HFF-Myc (cell line): ENCODE results near the gene NLE1.
"Not testable (repeated sequence)": the region's sequence is repeated elsewhere in the genome, so short reads cannot be mapped to it uniquely, and the experiment has no call there.

Experiments
- DNase-seq: peaks from one replicate; pipeline ENCODE4 v3.0.0-alpha.2; 2011; ENCODE audit warnings: low read depth; ENCODE audit errors: extremely low read depth
- H3K4me3 ChIP-seq: replicated peaks from 2 replicates; pipeline ENCODE4 v1.5.1; 2011; ENCODE audit warnings: low read depth, mild to moderate bottlenecking, control low read depth, low read length
- CTCF ChIP-seq: IDR thresholded peaks from 2 replicates; pipeline ENCODE4 v1.5.1; 2012; ENCODE audit warnings: mild to moderate bottlenecking, low read depth, low read length, control low read depth; ENCODE audit errors: missing control alignments

NLE1 gene

GRCh38 chr17:35184274-35184673 is 42.2 kb upstream of the NLE1 start:
- no peak overlapping the region for H3K4me3 ChIP-seq
- TF ChIP-seq CTCF, result no peak
- no peak for DNase-seq

- no peak for DNase-seq
- TF ChIP-seq CTCF, result no peak
- no peak overlapping the region for H3K4me3 ChIP-seq
These were observed 41.2 kb upstream of the NLE1 start for GRCh38 chr17:35183332-35183731.

- not testable (repeated sequence) for H3K4me3 ChIP-seq, DNase-seq
These were observed 37.3 kb upstream of the NLE1 start for GRCh38 chr17:35179379-35179778.

- DNase-seq, result no peak
- H3K4me3 ChIP-seq, result no peak overlapping the region
- no peak for TF ChIP-seq CTCF
These were observed 34.8 kb upstream of the NLE1 start for GRCh38 chr17:35176897-35177296.

GRCh38 chr17:35175638-35176415 is 33.7 kb upstream of the NLE1 start:
- DNase-seq, result no peak
- TF ChIP-seq CTCF, result no peak
- no peak overlapping the region for H3K4me3 ChIP-seq

- no peak for DNase-seq
- H3K4me3 ChIP-seq, result no peak overlapping the region
- TF ChIP-seq CTCF, result no peak
These were observed 32.8 kb upstream of the NLE1 start for GRCh38 chr17:35174835-35175334.

GRCh38 chr17:35172321-35172720 is 30.2 kb upstream of the NLE1 start:
- not testable (repeated sequence) for H3K4me3 ChIP-seq, DNase-seq

GRCh38 chr17:35171834-35172233 is 29.7 kb upstream of the NLE1 start:
- no peak for TF ChIP-seq CTCF
- no peak overlapping the region for H3K4me3 ChIP-seq

More at GRCh38 chr17:35171834-35172233, 29.7 kb upstream of the NLE1 start:
- DNase-seq, result no peak
